Measurements from ENCODE around the gene PPP1R1B.

Gene PPP1R1B

GRCh38 chr17:39600288-39600996, 26.3 kb upstream of the PPP1R1B start:
- no peak for DNase-seq (ENCODE audit: low read depth in 2 of 2, low spot score in 1 of 2)

- no peak for DNase-seq (ENCODE audit: low read depth in 2 of 2, low spot score in 1 of 2)
Observed at GRCh38 chr17:39600997-39601597, 25.7 kb upstream of the PPP1R1B start.

- DNase-seq (ENCODE audit: low read depth in 2 of 2, low spot score in 1 of 2), result no peak
Observed at GRCh38 chr17:39601758-39602532, 24.8 kb upstream of the PPP1R1B start.

- no peak for DNase-seq (ENCODE audit: low read depth in 2 of 2, low spot score in 1 of 2)
Observed at GRCh38 chr17:39602533-39603303, 24.0 kb upstream of the PPP1R1B start.

- no peak for DNase-seq (ENCODE audit: low read depth in 2 of 2, low spot score in 1 of 2)
Observed at GRCh38 chr17:39603304-39604016, 23.3 kb upstream of the PPP1R1B start.

GRCh38 chr17:39604911-39605491, 21.8 kb upstream of the PPP1R1B start:
- DNase-seq (ENCODE audit: low read depth in 2 of 2, low spot score in 1 of 2), result no peak

GRCh38 chr17:39605492-39606433, 21.0 kb upstream of the PPP1R1B start:
- DNase-seq (ENCODE audit: low read depth in 2 of 2, low spot score in 1 of 2), result no peak

GRCh38 chr17:39606434-39607056, 20.2 kb upstream of the PPP1R1B start:
- no peak for DNase-seq (ENCODE audit: low read depth in 2 of 2, low spot score in 1 of 2)

- no peak for DNase-seq (ENCODE audit: low read depth in 2 of 2, low spot score in 1 of 2)
Observed at GRCh38 chr17:39607057-39607850, 19.5 kb upstream of the PPP1R1B start.

- no peak for DNase-seq (ENCODE audit: low read depth in 2 of 2, low spot score in 1 of 2)
Observed at GRCh38 chr17:39607851-39608130, 19.0 kb upstream of the PPP1R1B start, which contains the start of gene NEUROD2. Gene NEUROD2, minus strand, starts transcription at chr17:39607920. Its CDS starts 1,321 bp downstream, at chr17:39606599.

- DNase-seq (ENCODE audit: low read depth in 2 of 2, low spot score in 1 of 2), result no peak
Observed at GRCh38 chr17:39608142-39608981, 18.4 kb upstream of the PPP1R1B start.

- DNase-seq (ENCODE audit: low read depth in 2 of 2, low spot score in 1 of 2), result no peak
Observed at GRCh38 chr17:39609416-39610025, 17.2 kb upstream of the PPP1R1B start.

- DNase-seq (ENCODE audit: low read depth in 2 of 2, low spot score in 1 of 2), result no peak
Observed at GRCh38 chr17:39611401-39612112, 15.2 kb upstream of the PPP1R1B start.

GRCh38 chr17:39612291-39612894, 14.4 kb upstream of the PPP1R1B start:
- DNase-seq (ENCODE audit: low read depth in 2 of 2, low spot score in 1 of 2), result no peak

- DNase-seq (ENCODE audit: low read depth in 2 of 2, low spot score in 1 of 2), result no peak
Observed at GRCh38 chr17:39612935-39613464, 13.8 kb upstream of the PPP1R1B start.

All from stimulated activated CD8-positive, alpha-beta memory T cell treated with anti-CD3 and anti-CD28 coated beads, Interleukin-4, amount 100 ng/mL, for 1 hour (primary cell).